T-helper 9 cell (primary cell): ENCODE measurements around the gene TMEM59.

Experiments used
- DNase-seq: peaks from one replicate; pipeline ENCODE4 v3.0.0-alpha.2; 2020

TMEM59 gene

DNA sequence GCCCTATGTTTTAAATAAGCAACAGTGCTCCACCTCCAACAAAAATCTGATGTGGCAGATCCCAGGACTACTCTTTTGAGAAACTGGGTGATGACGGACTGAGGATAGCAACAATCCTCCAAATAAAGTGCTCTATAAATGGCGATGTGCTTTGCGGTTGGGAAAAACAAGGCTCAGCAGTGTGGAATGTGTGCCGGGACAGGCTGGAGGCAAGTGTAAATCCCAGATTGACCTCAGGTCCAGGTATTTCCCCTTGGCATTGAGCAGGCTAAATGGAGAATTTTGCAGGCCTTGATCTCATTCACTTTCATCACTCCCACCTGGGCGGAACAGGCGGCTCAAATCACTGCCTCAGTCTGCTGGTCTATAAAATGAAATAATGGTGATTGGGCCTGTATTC, 71.8 kb downstream of the TMEM59 start:
- DNase-seq: no peak

GRCh38 chr1:53979712-53980450, 73.1 kb downstream of the TMEM59 start:
- DNase-seq: no peak
